HepG2 (cell line): ENCODE results near the gene PRKN.

Experiments used
- CBX5 ChIP-seq: sonication (generic); formaldehyde crosslinking; IDR thresholded peaks from 2 replicates; pipeline ENCODE4 v1.4.0; 2020; ENCODE audit warnings: missing genetic modification reagents, borderline replicate concordance
- CREBL2 ChIP-seq: sonication (generic); formaldehyde crosslinking; IDR thresholded peaks from 2 replicates; pipeline ENCODE4 v1.8.1; 2023; ENCODE audit warnings: missing genetic modification reagents, mild to moderate bottlenecking, borderline replicate concordance
- E2F2 ChIP-seq: sonication (generic); formaldehyde crosslinking; IDR thresholded peaks from 2 replicates; pipeline ENCODE4 v1.4.0; 2020; ENCODE audit warnings: missing genetic modification reagents, borderline replicate concordance
- E2F5 ChIP-seq: sonication (generic); formaldehyde crosslinking; conservative IDR thresholded peaks from 2 replicates; pipeline ENCODE4 v1.4.0; 2020; ENCODE audit warnings: missing genetic modification reagents
- NCOA1 ChIP-seq: sonication (generic); formaldehyde crosslinking; IDR thresholded peaks from 2 replicates; pipeline ENCODE4 v1.9.0; 2021; ENCODE audit warnings: missing genetic modification reagents
- POLR2A ChIP-seq, 2 experiments: IDR thresholded peaks; 2 replicates each; pipeline ENCODE4 v1.6.1; 2011; ENCODE audit warnings: low read depth in 2 of 2, low read length in 2 of 2, mild to moderate bottlenecking in 1 of 2, moderate library complexity in 1 of 2; ENCODE audit not compliant: insufficient read depth in 1 of 2
- REST ChIP-seq, 2 experiments: IDR thresholded peaks; 2 replicates each; pipeline ENCODE4 v1.6.1; 2011 to 2012; ENCODE audit warnings: low read length in 2 of 2, borderline replicate concordance in 1 of 2, low read depth in 1 of 2, mild to moderate bottlenecking in 1 of 2, moderate library complexity in 1 of 2
- TRIM22 ChIP-seq: fragments of 450-650 bp; IDR thresholded peaks from 2 replicates; pipeline ENCODE4 v1.6.1; 2017
- ZNF710 ChIP-seq: sonication (generic); formaldehyde crosslinking; IDR thresholded peaks from 2 replicates; pipeline ENCODE4 v1.5.0; 2020; ENCODE audit warnings: mild to moderate bottlenecking, missing genetic modification reagents, borderline replicate concordance
- ZSCAN30 ChIP-seq: sonication (generic); formaldehyde crosslinking; IDR thresholded peaks from 2 replicates; pipeline ENCODE4 v1.5.0; 2020; ENCODE audit warnings: mild to moderate bottlenecking, missing genetic modification reagents
- TF ChIP-seq, protein P1 (sequence below): sonication (generic); formaldehyde crosslinking; IDR thresholded peaks from 2 replicates; pipeline ENCODE4 v1.8.0; 2022; ENCODE audit warnings: missing genetic modification reagents, low read depth, mild to moderate bottlenecking, borderline replicate concordance
- TF ChIP-seq, protein P2 (sequence below): fragments of 450-650 bp; IDR thresholded peaks from 2 replicates; pipeline ENCODE4 v1.6.1; 2017; ENCODE audit warnings: mild to moderate bottlenecking
- TF ChIP-seq, protein P3 (sequence below): fragments of 450-650 bp; IDR thresholded peaks from 2 replicates; pipeline ENCODE4 v1.6.1; 2016
- TF ChIP-seq, protein P4 (sequence below): sonication (generic); formaldehyde crosslinking; IDR thresholded peaks from 2 replicates; pipeline ENCODE4 v1.4.0; 2020; ENCODE audit warnings: missing genetic modification reagents, borderline replicate concordance

DNA sequence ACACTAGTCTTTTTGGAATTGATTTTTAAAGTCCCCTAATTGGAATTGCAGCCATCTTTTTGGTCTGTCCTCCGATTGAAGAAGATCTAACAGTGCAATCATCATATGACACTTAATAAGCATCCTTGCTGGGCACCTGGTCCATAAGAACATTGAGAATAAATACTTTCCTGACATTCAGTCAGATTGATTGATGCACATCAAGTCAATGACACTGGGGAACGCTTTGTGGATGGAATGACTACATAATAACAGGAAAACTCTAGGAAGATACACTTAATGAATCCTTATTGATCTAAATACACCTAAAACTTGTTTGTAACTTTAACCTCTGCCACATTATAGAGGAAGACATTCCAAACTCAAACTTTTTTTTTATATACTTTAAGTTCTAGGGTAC is 255.7 kb downstream of the PRKN start:
- no peak for TF ChIP-seq E2F5
- TF ChIP-seq, protein P1, sequence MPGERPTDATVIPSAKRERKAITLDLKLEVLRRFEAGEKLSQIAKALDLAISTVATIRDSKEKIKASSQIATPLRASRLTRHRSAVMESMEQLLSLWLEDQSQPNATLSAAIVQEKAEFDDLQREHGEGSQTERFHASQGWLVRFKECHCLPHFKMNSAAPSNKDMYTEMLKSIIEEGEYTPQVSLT (CRISPR knock-in tag), result no peak
- TF ChIP-seq, protein P2, sequence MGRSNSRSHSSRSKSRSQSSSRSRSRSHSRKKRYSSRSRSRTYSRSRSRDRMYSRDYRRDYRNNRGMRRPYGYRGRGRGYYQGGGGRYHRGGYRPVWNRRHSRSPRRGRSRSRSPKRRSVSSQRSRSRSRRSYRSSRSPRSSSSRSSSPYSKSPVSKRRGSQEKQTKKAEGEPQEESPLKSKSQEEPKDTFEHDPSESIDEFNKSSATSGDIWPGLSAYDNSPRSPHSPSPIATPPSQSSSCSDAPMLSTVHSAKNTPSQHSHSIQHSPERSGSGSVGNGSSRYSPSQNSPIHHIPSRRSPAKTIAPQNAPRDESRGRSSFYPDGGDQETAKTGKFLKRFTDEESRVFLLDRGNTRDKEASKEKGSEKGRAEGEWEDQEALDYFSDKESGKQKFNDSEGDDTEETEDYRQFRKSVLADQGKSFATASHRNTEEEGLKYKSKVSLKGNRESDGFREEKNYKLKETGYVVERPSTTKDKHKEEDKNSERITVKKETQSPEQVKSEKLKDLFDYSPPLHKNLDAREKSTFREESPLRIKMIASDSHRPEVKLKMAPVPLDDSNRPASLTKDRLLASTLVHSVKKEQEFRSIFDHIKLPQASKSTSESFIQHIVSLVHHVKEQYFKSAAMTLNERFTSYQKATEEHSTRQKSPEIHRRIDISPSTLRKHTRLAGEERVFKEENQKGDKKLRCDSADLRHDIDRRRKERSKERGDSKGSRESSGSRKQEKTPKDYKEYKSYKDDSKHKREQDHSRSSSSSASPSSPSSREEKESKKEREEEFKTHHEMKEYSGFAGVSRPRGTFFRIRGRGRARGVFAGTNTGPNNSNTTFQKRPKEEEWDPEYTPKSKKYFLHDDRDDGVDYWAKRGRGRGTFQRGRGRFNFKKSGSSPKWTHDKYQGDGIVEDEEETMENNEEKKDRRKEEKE, result no peak
- TF ChIP-seq, protein P3, sequence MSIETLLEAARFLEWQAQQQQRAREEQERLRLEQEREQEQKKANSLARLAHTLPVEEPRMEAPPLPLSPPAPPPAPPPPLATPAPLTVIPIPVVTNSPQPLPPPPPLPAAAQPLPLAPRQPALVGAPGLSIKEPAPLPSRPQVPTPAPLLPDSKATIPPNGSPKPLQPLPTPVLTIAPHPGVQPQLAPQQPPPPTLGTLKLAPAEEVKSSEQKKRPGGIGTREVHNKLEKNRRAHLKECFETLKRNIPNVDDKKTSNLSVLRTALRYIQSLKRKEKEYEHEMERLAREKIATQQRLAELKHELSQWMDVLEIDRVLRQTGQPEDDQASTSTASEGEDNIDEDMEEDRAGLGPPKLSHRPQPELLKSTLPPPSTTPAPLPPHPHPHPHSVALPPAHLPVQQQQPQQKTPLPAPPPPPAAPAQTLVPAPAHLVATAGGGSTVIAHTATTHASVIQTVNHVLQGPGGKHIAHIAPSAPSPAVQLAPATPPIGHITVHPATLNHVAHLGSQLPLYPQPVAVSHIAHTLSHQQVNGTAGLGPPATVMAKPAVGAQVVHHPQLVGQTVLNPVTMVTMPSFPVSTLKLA, result no peak
- no peak for TF ChIP-seq REST (IDR thresholded peaks at IDR 0.05; ENCODE audit: borderline replicate concordance in 1 of 2, low read depth in 1 of 2, low read length in 2 of 2)
- TF ChIP-seq E2F2 (CRISPR knock-in tag), result no peak
- TF ChIP-seq CREBL2, result no peak
- no peak for TF ChIP-seq CBX5 (CRISPR knock-in tag)
- no peak for TF ChIP-seq NCOA1 (CRISPR knock-in tag)
- no peak for TF ChIP-seq POLR2A (IDR thresholded peaks at IDR 0.05; ENCODE audit: insufficient read depth in 1 of 2, low read depth in 2 of 2, low read length in 2 of 2)
- TF ChIP-seq, protein P4, sequence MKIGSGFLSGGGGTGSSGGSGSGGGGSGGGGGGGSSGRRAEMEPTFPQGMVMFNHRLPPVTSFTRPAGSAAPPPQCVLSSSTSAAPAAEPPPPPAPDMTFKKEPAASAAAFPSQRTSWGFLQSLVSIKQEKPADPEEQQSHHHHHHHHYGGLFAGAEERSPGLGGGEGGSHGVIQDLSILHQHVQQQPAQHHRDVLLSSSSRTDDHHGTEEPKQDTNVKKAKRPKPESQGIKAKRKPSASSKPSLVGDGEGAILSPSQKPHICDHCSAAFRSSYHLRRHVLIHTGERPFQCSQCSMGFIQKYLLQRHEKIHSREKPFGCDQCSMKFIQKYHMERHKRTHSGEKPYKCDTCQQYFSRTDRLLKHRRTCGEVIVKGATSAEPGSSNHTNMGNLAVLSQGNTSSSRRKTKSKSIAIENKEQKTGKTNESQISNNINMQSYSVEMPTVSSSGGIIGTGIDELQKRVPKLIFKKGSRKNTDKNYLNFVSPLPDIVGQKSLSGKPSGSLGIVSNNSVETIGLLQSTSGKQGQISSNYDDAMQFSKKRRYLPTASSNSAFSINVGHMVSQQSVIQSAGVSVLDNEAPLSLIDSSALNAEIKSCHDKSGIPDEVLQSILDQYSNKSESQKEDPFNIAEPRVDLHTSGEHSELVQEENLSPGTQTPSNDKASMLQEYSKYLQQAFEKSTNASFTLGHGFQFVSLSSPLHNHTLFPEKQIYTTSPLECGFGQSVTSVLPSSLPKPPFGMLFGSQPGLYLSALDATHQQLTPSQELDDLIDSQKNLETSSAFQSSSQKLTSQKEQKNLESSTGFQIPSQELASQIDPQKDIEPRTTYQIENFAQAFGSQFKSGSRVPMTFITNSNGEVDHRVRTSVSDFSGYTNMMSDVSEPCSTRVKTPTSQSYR, result no peak
- no peak for TF ChIP-seq ZNF710
- no peak for TF ChIP-seq ZSCAN30 (CRISPR knock-in tag)
- TF ChIP-seq TRIM22, result no peak
